ENCODE data around the gene CREB5.
"Not testable (repeated sequence)": the region's sequence is repeated elsewhere in the genome, so short reads cannot be mapped to it uniquely, and the experiment has no call there.

The CREB5 gene

DNA sequence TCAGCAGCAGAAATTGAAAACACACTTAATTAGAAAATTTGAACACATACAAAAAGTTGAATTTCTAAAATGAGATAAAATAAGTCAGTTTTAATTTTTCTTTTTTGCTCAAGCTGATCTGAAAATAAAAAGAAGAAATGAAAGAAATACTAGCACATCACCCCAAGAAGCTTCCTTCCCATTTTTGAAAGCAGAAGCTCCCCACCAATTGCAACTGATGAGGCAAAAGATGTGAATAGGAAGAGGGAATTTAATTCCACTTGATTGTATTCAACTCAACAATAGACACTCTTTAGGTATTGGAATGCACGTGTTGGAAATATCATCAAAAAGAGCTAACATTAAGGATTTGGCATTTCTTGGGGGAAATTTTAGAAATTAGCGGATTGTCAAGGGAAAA lies 370.0 kb downstream of the CREB5 start:
- DNase-seq (ENCODE audit: low spot score), result no peak

DNA sequence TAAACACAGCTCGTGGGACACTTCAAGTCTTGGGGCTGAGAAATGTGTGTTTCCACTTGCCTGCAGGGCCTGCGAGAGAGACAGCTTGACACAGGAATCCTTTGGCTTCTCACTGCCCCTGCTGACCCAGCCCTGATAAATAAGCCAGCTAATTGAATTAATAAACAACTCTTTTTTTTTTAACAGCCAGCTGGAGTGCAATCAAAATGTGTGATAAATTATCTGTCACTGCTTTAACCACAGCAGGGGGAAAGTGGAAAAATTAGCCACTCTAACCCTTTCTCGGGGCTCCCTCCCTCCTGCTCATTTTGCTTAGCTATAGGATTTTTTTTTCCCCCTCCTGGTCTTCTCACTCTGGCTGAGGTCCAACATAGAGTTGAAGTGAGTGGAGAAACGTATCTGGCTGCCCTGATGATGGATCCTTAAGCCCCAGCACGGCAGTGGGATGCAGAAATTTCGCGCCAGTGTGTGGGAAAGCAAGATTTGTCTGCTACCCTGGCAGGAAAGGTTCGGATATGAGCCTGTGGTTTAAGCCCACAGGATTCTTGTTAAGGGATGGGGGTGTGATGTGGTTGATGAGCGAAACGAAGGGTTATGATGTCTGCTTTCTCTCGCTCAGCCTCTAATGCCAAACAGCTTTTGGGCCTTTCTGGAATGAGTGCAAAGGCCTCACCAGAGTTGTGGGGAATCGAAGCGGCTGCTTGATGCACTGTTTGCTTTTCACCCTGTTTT lies 372.0 kb downstream of the CREB5 start:
- no peak for DNase-seq (ENCODE audit: low spot score)

DNA sequence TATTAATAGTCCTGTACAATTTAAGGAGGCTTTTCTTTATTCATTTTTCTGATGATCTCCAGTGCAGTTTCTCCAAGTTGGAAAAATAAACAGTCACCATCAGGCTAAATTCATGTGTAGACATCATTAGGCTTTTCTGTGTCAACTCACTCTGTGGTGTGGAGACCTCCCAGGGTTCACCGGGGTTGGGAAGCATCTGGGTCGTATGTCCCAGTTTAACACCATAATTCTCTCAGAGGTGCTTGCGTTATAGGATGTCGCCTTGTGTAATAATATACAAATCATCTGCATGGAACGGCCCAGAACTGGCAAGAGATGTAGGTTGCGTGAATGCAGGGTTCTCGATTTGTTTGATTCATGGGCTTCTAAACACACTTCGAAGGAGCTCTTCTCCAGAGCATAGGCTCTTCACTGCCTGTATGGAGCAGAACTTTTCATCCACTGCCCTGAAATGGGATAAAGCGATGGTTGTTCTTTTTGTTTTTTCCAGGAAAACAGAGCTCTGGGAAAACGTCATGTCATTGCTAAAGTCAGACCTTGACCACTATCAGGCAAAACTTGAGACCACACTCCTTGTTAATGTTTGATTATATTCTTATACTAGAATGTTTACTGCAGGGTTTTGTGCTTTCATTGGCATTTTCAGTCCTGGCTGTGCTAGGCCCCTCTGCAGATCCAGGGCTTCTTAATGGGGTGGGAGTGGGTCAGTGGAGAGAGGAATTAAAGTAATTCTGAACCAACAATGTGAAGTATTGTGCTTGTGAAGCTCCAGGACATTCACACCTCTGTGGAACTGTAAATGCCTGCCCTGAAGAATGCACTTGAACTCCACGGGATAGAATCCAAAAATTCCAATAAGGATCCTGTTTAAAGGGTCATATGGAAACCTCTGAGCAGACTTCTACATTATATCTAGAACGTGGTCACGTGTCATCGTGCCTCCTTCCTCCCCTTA lies 373.0 kb downstream of the CREB5 start:
- DNase-seq (ENCODE audit: low spot score), result no peak

DNA sequence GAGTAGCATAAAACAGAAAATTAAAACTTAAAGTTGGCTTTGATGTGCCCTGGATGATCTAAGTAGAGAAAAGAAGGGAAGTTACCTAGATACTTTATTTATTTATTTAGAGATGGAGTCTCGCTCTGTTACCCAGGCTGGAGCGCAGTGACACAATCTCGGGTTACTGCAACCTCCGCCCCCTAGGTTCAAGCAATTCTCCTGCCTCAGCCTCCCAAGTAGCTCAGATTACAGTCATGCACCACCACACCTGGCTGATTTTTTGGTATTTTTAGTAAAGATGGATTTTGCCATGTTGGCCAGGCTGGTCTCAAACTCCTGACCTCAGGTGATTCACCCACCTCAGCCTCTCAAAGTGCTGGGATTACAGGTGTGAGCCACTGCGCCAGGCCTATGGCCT lies 373.8 kb downstream of the CREB5 start:
- not testable (repeated sequence) for DNase-seq (ENCODE audit: low spot score)

DNA sequence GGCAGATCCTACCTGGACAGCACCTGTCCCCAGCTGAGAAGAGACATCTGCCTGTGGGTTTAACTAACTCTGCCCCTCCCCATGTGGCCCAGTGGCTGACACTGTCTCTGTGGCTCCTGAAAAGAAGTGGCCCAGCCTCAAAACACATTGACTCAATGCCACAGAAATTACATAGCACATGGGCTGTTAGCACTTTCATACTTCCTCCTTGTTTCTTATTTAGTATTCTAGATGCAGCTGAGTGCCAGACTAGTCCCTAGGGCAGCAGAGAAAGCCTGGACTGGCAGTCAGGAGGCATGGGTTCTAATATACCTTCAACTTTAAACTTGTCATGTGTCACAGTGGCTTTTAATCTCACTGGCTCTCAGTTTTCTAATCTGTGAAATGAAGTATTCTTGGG lies 374.8 kb downstream of the CREB5 start:
- DNase-seq (ENCODE audit: low spot score), result no peak

DNA sequence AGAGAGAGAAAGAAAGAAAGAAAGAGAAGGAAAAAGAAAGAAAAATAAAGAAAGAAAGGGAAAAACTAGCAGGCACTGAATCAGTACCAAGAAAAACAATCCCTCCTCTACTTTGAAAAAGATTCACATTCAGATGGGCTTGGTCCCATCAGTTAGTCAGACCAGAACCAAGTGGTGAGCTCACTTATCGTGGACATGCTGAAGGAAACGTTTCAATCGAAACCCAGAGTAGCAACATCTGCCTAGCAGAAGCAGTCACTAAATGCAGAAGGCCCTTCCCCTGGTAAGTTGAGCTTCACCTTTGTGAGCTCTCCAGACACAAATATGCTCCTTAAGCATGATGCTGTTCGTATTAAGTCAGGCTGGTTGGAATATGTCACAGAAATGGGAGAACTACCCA lies 378.1 kb downstream of the CREB5 start:
- DNase-seq (ENCODE audit: low spot score), result no peak

DNA sequence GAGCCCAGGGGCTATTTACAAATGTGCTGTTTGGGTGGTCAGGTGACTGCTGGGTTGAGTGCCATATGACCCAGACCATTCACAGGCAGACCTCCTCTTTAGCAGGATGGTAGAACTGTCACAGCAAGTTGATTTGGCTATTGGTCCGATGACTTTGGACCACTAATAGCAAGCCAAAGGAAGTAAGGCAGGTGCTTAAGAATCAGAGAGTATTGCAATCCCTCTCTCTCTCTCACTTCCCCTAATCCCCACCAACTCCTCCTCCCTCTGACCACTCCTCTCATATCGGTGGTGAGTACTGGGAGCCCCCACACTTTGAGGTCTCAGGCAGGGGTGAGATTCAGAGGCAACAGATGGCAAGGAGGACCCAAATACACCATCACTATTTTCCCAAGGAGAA lies 380.5 kb downstream of the CREB5 start:
- DNase-seq (ENCODE audit: low spot score), result no peak

DNA sequence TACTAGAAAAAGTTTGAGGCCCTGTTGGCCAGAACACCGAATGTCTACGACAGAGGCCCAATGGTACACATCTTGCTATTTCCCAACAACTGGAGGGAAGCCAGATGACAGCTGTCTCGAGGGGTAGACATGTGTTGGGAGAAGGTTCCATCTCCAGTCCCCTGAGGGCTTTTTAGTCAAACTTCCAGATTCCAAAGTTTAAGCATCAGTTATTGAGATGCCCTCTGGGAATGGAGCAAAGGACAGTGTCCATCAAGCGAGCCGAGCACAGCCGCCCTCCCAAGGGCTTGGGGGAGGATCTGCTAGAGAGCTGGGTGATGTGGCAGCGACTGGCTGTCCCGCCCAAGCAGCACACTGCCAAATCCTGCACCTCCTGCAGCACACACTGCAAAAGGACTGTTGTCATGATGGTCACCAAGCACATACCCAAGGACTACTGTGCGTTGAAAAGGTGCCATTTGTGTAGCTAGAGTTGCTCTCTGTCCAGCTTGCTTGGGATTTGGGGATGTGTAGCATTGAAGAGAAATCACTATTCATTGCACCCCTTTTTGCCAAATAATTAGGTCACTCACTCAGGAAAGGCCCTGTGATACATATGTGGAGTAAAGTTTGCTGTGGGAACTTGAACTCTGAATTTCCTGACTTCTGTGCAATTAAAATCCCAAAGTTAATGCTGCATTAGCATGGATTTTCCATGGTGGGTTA lies 381.2 kb downstream of the CREB5 start:
- DNase-seq (ENCODE audit: low spot score), result no peak

DNA sequence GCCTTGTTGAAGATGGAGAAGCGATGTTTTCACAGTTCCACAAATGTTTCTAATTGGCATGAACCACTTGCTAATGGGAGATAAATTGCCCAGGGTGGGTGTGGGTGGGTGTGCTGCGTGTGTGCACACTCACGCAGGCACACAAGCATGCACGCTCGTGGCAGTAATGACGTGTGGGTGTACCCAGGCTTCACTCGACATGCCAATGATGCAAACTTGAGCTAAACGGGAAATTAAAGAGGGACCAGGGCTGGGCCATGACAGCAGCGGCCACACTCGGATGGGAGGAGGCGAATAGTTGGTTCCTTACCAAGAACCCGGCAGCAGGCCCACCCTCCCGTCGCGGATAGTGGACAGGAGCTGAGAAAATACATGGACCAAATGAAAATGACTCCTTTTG lies 386.0 kb downstream of the CREB5 start:
- no peak for DNase-seq (ENCODE audit: low spot score)

DNA sequence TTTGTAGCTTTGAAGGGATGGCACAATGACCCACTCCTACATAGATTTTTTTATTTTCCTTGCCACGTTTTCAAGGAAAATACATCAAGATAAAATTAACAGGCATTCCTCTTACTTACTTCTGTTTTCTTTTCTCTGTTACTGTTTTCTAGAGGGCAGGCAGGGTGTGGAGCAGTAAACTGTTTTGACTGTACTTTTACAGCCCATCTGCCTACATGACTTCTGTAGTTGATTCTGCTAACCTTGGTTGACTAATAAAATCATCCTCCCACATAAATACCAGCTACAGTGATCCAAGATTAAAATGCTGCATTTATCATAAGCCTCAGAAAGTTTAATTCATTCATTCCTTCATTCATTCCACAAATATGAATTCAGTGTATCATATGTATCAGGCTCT lies 387.3 kb downstream of the CREB5 start:
- no peak for DNase-seq (ENCODE audit: low spot score)

DNA sequence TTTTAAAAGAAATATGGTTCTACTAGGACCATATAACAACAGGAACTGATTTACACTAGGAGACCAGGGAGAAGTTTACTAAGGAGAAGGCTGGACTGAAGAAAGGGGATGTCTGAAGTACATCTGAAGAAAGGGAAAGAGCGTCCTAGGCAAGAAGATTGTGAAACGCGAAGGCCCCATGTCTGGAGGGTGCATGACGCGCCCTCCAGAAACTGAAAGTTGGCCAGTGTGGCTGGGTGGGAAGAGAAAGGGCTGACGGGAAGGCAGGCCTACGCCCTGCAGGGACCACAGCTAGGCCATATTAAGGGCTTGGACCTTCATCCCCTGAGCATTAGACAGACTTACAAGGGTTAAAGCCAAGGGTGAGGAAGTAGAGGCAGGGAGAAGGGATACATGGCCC lies 387.8 kb downstream of the CREB5 start:
- no peak for DNase-seq (ENCODE audit: low spot score)

DNA sequence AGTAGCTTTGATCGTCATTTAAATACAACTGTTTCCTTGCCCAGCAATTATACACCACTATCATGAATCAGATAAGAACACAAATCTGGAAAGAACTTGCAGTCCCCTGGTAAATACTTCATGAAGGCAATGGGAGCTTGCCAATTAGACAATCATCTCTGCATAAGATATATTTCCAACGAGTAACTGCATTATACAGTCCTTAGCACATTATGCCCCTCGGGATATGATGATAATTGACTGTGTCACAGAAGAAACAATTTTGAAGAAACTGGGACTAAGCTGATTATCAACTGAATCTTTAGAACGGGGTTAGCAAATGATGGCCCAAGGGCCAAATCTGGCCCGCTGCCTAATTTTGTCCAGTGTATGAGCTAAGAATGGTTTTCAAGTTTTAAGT lies 390.1 kb downstream of the CREB5 start:
- no peak for DNase-seq (ENCODE audit: low spot score)

DNA sequence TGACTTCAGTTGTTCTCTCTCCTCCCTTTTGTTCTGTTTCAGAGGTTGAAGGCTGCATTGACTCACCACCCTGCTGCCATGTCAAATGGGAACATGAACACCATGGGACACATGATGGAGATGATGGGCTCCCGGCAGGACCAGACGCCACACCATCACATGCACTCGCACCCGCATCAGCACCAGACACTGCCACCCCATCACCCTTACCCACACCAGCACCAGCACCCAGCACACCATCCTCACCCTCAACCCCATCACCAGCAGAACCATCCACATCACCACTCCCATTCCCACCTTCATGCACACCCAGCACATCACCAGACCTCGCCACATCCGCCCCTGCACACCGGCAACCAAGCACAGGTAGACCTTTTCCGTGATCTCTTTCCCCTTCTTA lies 391.8 kb downstream of the CREB5 start:
- DNase-seq (ENCODE audit: low spot score), result no peak

DNA sequence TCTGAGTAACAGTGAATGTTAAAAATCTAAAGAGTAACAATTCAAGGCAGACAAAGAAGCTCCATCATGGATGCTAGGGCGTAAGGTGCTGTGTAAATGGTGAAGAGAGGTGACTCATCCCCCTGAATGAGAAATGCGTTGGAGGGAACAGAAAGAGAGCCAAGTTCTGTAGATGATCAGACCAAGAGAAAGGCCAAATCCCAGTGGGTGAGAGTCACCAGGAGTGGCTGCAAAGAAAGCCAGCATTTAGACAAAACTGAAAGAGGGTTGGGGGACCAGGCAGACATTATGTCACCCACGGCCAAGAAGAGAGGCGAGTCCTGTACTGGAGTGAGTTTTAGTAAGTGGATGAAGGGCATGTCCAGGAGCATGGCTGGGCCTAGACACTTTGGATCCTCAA lies 392.7 kb downstream of the CREB5 start:
- peak; percentile 22 for DNase-seq (ENCODE audit: low spot score)

DNA sequence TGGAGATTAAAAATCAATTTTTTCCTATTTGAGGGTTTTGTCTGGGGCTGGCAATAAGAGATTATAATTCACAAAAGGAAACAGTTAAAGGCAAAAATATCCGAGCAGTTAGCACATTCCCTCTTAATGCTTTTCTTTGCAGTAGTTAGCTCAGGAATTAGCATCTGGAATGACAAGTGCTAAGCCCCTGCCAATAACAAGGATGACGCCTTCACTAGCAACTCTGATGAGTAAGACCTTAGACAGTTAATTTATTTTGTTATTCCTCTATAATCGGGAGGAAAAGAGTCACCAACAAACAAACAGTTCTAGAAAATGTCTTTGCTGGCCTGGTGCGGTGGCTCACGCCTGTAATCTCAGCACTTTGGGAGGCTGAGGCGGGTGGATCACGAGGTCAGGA lies 394.5 kb downstream of the CREB5 start:
- DNase-seq (ENCODE audit: low spot score), result peak; percentile 48

DNA sequence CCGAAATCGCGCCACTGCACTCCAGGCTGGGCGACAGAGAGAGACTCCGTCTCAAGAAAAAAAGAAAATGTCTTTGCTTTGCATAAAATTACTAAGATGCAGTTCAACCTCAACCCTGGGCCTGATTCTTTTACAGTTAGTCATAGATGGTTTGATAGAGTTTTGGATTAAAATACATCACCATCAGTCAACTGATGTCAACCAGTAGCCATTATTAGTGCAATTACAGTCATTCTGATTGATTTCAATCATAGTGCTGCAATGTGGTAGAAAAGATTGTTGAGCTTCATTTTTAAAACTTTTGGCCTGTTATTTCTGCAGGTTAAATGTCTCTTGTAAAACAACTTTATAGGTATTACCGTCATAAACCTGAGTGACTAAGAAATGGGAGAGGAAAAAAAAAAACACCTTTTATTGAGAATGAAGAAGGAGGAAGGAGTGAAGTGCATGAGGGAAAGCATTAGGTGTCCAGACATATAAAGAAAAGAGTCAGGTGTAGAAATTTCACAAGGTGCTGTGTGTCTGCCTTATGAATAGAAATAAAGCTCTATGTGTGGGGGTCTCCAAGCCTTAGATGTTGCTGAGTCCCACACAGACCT lies 395.2 kb downstream of the CREB5 start:
- no peak for DNase-seq (ENCODE audit: low spot score)

DNA sequence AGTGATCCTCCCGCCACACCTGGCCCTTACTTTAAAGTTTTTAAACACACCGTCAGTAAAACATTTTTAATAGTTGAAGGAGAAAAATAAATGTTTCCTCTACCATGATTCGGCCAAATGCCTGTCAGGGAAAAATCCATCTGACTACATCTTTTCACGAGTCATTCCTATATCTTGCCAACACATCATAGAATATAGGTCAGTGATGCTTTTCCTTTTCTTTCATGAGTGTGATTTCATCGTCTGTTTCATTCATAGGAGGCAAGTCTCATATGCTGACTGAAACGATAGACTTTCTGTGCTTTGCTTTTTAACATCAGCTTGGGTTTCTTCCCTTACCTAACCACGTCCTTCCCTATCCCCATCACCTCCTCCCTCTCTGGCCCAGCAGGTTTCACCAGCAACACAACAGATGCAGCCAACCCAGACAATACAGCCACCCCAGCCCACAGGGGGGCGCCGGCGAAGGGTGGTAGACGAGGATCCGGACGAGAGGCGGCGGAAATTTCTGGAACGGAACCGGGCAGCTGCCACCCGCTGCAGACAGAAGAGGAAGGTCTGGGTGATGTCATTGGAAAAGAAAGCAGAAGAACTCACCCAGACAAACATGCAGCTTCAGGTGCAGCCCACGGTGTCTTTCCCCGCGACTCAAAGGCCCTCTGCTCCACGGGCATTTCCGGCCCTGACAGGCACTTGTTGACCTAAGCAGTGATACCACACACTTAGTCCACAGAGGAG lies 396.6 kb downstream of the CREB5 start:
- peak; percentile 56 for DNase-seq (ENCODE audit: low spot score)

DNA sequence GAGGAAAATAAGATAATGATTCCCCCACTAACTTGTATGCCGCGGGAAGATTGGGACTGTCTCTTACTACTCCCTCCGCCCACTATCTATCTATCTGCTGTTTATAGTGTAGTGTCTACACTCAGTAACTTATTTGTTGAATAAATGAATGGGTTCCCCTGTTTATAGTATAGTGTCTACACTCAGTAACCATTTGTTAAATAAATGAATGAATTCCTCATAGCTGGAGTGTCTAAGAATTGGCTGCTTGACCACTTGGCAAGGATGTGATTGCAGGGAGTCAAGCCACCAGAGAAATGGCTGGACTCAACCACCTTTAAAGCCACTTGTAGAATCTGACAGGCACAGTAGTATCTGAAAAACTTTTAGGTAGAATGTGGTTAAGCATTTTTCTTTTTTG lies 398.7 kb downstream of the CREB5 start:
- no peak for DNase-seq (ENCODE audit: low spot score)

DNA sequence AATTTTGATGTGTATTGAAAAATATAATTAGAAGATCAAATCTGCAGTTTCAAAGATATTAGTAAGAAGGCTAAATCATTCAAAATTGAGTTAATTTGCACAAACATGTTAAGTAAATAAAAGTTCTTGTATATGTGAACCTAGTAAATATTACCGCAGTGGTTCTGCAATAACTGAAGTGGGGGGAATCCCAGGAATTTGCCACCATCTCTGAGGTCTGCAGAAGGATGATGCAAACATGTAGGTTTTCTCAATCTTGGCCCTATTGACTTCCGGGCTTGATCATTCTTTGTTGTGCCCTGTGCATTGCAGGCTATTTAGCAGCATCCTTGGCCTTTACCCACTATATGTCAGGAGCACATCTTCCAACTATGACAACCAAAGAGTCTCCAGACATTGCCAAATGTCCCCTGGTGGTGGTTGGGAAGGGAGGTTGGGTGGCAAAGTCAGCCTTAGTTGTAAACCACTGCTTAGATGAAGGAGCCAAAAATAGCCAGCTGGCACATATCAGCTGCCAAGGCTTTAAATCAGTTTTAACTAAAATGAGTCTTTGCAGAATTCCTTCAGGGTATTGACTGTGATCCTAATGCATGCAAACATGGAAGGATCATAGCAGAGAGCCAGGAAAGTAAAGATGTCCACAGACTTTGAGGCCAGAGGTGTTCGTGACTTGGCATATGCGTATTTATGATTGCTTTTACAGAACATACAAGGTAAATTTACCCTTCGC lies 399.5 kb downstream of the CREB5 start:
- no peak for DNase-seq (ENCODE audit: low spot score)

DNA sequence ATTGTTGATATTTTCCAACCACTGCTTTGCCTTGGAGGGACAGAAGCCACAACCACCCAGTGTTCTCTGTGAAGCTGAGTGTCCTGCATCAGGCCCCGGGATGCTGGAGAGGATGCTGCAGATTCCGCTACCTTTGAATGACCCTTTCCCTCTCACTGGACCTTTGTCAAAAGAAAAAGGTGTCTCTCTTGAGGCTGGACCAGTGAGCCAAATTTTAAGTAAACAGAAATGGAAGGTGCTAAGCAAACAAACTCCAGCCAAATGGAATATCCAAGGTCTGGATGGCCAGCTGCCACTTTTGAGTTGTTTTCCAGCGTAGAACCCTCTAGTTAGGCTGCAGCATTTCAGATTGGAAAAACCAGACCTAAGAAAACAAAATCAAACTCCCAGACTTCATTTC lies 400.3 kb downstream of the CREB5 start:
- no peak for DNase-seq (ENCODE audit: low spot score)

All from RKO (cell line).